ENCODE results near the gene FOXL2.

Gene FOXL2

DNA sequence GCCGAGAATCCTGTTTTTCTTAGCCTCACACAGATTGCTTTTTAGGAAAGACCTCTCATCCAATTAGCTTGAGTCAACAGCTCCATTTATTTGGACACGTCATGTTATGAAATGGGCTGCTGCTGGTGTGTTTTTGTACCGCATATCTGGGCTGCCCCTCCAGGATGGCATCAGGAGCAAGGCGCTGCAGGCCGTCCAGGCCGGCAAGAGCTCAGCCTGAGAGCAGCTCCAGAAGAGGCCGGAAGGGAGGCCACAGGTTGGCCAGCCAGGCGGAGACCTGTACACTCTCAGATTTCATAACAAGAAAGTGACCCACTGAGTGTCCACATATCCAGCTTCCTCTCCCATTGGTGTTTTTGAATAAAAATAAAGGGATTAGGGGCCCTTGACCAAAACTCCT, 28.4 kb upstream of the FOXL2 start:
- TF ChIP-seq, protein P1, sequence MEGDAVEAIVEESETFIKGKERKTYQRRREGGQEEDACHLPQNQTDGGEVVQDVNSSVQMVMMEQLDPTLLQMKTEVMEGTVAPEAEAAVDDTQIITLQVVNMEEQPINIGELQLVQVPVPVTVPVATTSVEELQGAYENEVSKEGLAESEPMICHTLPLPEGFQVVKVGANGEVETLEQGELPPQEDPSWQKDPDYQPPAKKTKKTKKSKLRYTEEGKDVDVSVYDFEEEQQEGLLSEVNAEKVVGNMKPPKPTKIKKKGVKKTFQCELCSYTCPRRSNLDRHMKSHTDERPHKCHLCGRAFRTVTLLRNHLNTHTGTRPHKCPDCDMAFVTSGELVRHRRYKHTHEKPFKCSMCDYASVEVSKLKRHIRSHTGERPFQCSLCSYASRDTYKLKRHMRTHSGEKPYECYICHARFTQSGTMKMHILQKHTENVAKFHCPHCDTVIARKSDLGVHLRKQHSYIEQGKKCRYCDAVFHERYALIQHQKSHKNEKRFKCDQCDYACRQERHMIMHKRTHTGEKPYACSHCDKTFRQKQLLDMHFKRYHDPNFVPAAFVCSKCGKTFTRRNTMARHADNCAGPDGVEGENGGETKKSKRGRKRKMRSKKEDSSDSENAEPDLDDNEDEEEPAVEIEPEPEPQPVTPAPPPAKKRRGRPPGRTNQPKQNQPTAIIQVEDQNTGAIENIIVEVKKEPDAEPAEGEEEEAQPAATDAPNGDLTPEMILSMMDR (IDR thresholded peaks at IDR 0.05; ENCODE audit: control insufficient read depth, insufficient read depth, low read depth, low read length, missing control alignments), result no peak
- no peak for DNase-seq (ENCODE audit: low read depth)
- H3K4me3 ChIP-seq (ENCODE audit: control insufficient read depth, low read depth, low read length), result no peak overlapping the region

DNA sequence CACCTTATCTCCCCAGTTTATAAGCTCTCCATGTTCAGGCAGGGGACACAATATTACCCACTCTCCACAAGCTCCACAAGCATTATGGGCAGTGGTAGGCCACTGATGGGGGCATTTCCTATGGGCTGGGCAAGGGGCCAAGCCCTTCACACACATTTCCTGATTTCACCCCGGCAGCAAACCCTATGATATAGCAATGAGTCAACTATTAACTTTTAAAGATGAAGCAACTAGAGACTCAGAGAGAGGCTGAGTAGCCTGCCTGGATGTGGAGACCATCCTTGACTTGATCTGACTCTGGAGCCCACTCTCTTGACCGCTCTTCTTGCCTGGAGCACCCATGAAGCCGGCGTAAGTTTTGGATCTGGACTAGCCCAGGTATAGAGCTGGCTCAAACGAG, 27.5 kb upstream of the FOXL2 start:
- no peak for DNase-seq (ENCODE audit: low read depth)
- TF ChIP-seq, protein P1 (IDR thresholded peaks at IDR 0.05; ENCODE audit: control insufficient read depth, insufficient read depth, low read depth, low read length, missing control alignments), result no peak
- no peak overlapping the region for H3K4me3 ChIP-seq (ENCODE audit: control insufficient read depth, low read depth, low read length)

DNA sequence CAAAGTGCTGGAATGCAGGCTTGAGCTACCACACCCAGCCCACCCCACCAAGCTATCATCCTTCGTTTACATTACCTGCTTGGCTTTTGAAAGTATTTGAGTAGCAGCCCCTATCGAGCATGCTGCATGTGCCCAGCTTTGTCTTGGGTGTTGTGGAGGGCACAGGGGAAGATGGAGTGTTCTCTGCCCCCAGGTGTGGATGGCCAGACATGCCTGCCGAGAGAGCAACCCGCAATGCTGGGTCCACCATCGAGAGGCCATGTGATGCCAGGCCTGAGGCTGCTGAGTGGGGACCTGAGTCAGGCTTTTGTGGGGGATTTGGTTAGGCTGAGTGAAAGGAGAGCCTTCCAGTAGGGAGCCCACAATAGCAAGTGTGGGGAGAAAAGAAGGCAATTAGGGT, 26.0 kb upstream of the FOXL2 start:
- DNase-seq (ENCODE audit: low read depth), result no peak
- TF ChIP-seq, protein P1 (IDR thresholded peaks at IDR 0.05; ENCODE audit: control insufficient read depth, insufficient read depth, low read depth, low read length, missing control alignments), result no peak
- no peak overlapping the region for H3K4me3 ChIP-seq (ENCODE audit: control insufficient read depth, low read depth, low read length)

DNA sequence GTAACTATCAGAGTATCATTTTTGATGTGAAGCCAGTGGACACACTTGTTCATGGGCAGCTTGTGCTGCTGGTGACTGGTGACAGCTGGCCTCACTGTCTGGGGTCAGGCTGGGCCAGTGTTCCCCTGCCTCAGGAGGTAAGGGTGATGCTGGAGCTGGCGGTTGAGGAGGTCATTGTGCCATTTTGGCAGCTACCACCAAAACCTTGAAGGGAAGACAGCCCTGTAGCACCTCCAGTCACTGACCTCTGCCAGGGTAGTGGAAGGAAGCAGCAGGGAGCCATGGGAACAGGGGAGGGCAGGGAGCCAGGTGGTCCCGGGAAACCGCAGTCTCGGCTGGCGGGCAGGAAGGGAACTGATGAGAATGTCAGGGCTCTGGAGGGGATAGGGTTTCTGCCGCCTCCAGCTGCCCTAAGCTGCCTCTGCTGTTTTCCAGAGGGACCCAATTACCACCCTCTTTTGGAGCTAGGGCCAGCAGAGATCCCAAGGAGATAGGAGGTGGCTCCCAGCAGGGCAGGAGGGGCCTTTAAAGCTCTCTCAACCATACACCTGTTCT, 24.9 kb upstream of the FOXL2 start:
- no peak overlapping the region for H3K4me3 ChIP-seq (ENCODE audit: control insufficient read depth, low read depth, low read length)
- TF ChIP-seq, protein P1 (IDR thresholded peaks at IDR 0.05; ENCODE audit: control insufficient read depth, insufficient read depth, low read depth, low read length, missing control alignments), result no peak
- no peak for DNase-seq (ENCODE audit: low read depth)

DNA sequence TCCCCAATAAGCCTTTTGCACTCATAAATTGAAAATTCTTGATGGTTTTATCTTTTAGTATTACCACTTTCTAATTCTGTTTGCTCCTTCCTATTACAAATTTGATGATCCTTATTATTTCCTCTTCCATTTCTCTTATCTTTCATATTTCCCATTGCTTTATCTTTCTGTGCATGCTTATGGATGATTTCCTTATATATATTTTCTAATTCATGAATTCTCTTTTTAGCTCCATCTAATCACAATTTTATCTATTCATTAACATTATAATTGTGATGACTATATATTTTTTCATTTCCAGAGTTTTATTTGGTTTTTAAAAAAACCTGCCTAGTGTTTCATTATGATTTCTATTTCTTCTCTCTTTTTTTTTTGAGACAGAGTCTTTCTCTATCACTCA, 18.0 kb upstream of the FOXL2 start:
- TF ChIP-seq, protein P1 (IDR thresholded peaks at IDR 0.05; ENCODE audit: control insufficient read depth, insufficient read depth, low read depth, low read length, missing control alignments), result no peak
- no peak for DNase-seq (ENCODE audit: low read depth)
- no peak overlapping the region for H3K4me3 ChIP-seq (ENCODE audit: control insufficient read depth, low read depth, low read length)

DNA sequence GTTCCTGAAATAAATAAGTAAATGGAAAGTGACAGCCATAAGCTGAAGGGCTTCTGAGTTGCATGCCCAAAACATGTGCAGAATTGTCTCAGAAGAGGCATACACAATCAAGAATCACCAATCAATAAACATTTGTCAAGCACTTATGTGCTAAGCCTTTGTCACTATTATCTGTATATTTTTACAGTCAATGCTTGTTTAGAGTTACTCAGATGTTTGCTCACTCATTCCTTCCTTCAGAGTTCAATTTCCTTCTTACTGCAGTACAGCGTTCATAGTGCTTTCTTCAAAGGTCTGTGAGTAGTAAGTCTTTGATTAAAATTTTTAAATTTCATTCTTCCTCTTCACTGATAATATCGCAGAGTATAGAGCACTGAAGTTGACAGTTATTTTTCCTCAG, 17.3 kb upstream of the FOXL2 start:
- TF ChIP-seq, protein P1 (IDR thresholded peaks at IDR 0.05; ENCODE audit: control insufficient read depth, insufficient read depth, low read depth, low read length, missing control alignments), result no peak
- no peak overlapping the region for H3K4me3 ChIP-seq (ENCODE audit: control insufficient read depth, low read depth, low read length)
- DNase-seq (ENCODE audit: low read depth), result no peak

Measured in AG09309 (cell line).